Measurements from ENCODE around the gene HM13. TPM values are rescaled to one million over a fixed set of nuclear protein-coding genes. Genes with fewer than 3 reads are reported as not detected.
"Not testable (repeated sequence)": the region's sequence is repeated elsewhere in the genome, so short reads cannot be mapped to it uniquely, and the experiment has no call there.

The HM13 gene
- total and polyA plus RNA-seq, 12 donors: 27.5 to 102 (median 34.9) TPM

DNA sequence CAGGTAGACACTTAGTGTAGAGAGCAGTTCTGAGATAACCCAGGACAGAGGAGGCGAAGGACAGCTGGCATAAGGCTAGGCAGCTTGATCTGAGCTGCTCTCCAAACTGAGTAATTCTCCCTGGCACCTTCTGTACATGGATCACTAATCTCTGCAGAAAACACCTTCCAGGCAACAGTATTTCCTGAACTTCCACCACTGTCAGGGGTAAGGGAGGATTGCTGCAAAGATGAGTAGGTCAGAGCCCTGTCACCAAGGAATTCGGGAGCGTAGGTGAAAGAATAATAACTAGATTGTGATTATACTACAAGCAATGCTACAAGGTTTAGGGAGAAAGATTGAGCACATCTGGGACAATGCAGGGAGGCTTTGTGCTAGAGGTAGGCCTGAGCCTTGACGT is 1.9 kb downstream of the HM13 start:
- intact Hi-C loops (cut with DNase I): no loop called here
- Histone ChIP-seq H3K36me3 (peaks cover 0 to 39% (median 0%) of the 10 kb centered on the region in 9 donors), H3K9me3 (no peaks in the 10 kb centered on the region), H3K27ac (peak overlapping the region in 2 of 10 donors; percentile 87 to 93), H3K27me3 (no peaks in the 10 kb centered on the region), H3K4me1 (peaks cover 17 to 69% (median 39%) of the 10 kb centered on the region in 9 donors), H3K4me3 (peak overlapping the region in 5 of 10 donors; percentile 88 to 99 (median 98))
- no peak for TF ChIP-seq CTCF (IDR thresholded peaks at IDR 0.05)
- no peak for DNase-seq
- no peak for ATAC-seq
- 89 to 95% methylated on average over 4 of the region's 4 CpGs for WGBS, 2 donors

- Histone ChIP-seq H3K27me3 (no peaks in the 10 kb centered on the region), H3K27ac (peak overlapping the region in 1 of 10 donors; percentile 93), H3K36me3 (peaks cover 0 to 44% (median 0%) of the 10 kb centered on the region in 9 donors), H3K4me1 (peaks cover 17 to 74% (median 41%) of the 10 kb centered on the region in 9 donors), H3K9me3 (no peaks in the 10 kb centered on the region), H3K4me3 (peak overlapping the region in 1 of 10 donors; percentile 88)
- intact Hi-C loops (cut with DNase I): no loop called here
- DNase-seq (no peak), ATAC-seq (no peak)
- no peak for TF ChIP-seq CTCF (IDR thresholded peaks at IDR 0.05)
- 93 to 100% methylated on average over 2 of the region's 2 CpGs for WGBS, 2 donors
These were observed 2.4 kb downstream of the HM13 start for GRCh38 chr20:31516651-31517050.

GRCh38 chr20:31517373-31517772 is 3.1 kb downstream of the HM13 start:
- Histone ChIP-seq H3K4me1 (peaks cover 17 to 81% (median 41%) of the 10 kb centered on the region in 9 donors), H3K9me3 (no peaks in the 10 kb centered on the region), H3K27ac (peak overlapping the region in 1 of 10 donors; percentile 93), H3K4me3 (no peak overlapping the region), H3K27me3 (no peaks in the 10 kb centered on the region), H3K36me3 (peaks cover 0 to 44% (median 0%) of the 10 kb centered on the region in 9 donors)
- DNase-seq (peak in 1 of 2 donors; percentile 19), ATAC-seq (peak in 1 of 8 donors; percentile 3)
- WGBS, 2 donors: 74 to 78% methylated on average over 4 of the region's 4 CpGs
- TF ChIP-seq CTCF (IDR thresholded peaks at IDR 0.05): peak in 2 of 9 donors; percentile 17 to 32
- intact Hi-C loops (cut with DNase I): no loop called here

GRCh38 chr20:31521267-31521666 is 7.0 kb downstream of the HM13 start:
- H3K4me3 ChIP-seq; ATAC-seq; DNase-seq; H3K9me3 ChIP-seq; H3K27me3 ChIP-seq; intact Hi-C loops (cut with DNase I): not testable (repeated sequence)
- Histone ChIP-seq H3K4me1 (peaks cover 8 to 92% (median 28%) of the 10 kb centered on the region in 9 donors), H3K36me3 (peaks cover 0 to 60% (median 0%) of the 10 kb centered on the region in 9 donors), H3K27ac (peak overlapping the region in 4 of 10 donors; percentile 39 to 69 (median 53))
- 74 to 86% methylated on average over 7 of the region's 7 CpGs for WGBS, 2 donors

GRCh38 chr20:31522731-31523130 is 8.5 kb downstream of the HM13 start:
- no peaks in the 10 kb centered on the region for H3K27me3 ChIP-seq
- peak overlapping the region in 3 of 10 donors; percentile 41 to 69 (median 65) for H3K27ac ChIP-seq
- DNase-seq (no peak), ATAC-seq (peak in 1 of 8 donors; percentile 41)
- peaks cover 0 to 66% (median 6%) of the 10 kb centered on the region in 9 donors for H3K36me3 ChIP-seq
- TF ChIP-seq CTCF (IDR thresholded peaks at IDR 0.05): no peak
- intact Hi-C loops (cut with DNase I): no loop called here
- peaks cover 0 to 77% (median 15%) of the 10 kb centered on the region in 9 donors for H3K4me1 ChIP-seq
- H3K4me3 ChIP-seq: no peak overlapping the region
- no peaks in the 10 kb centered on the region for H3K9me3 ChIP-seq
- 87% methylated on average over 6 of the region's 6 CpGs for WGBS, 2 donors
